ENCODE data around the gene PHYKPL. TPM values are rescaled to one million over a fixed set of nuclear protein-coding genes. Genes with fewer than 3 reads are reported as not detected.

Gene PHYKPL
- total RNA-seq, 4 donors from 2014 or later, result 37.3 to 51.2 (median 41.6) TPM

DNA sequence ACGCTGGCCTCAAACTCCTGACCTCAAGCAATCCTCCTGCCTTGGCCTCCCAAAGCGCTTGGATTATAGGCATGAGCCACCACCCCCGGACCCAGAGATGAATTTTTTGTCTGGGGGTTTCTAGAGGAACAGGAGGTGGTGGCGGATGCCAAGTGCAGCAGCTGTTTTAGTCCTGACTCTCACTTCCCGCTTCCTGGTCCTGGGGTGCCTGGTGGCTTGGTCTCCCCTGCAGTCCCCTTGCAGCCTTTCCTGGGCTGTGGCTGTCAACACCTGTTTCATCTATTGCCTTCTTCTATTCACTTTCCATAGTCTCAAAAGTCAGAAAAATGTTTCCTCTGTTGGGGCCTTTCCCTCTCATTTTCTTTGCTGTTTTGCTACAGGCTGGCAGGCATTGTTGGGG, 72.4 kb downstream of the PHYKPL start:
- ATAC-seq, result no peak
- TF ChIP-seq, protein P1, sequence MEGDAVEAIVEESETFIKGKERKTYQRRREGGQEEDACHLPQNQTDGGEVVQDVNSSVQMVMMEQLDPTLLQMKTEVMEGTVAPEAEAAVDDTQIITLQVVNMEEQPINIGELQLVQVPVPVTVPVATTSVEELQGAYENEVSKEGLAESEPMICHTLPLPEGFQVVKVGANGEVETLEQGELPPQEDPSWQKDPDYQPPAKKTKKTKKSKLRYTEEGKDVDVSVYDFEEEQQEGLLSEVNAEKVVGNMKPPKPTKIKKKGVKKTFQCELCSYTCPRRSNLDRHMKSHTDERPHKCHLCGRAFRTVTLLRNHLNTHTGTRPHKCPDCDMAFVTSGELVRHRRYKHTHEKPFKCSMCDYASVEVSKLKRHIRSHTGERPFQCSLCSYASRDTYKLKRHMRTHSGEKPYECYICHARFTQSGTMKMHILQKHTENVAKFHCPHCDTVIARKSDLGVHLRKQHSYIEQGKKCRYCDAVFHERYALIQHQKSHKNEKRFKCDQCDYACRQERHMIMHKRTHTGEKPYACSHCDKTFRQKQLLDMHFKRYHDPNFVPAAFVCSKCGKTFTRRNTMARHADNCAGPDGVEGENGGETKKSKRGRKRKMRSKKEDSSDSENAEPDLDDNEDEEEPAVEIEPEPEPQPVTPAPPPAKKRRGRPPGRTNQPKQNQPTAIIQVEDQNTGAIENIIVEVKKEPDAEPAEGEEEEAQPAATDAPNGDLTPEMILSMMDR (IDR thresholded peaks at IDR 0.05), result no peak
- TF ChIP-seq POLR2AphosphoS5 (IDR thresholded peaks at IDR 0.05), result no peak
- no peak for TF ChIP-seq POLR2A (IDR thresholded peaks at IDR 0.05)
- TF ChIP-seq EP300 (IDR thresholded peaks at IDR 0.05), result no peak
- H3K9me3 ChIP-seq, result no peaks in the 10 kb centered on the region
- H3K4me3 ChIP-seq, result no peak overlapping the region
- WGBS, 2 donors (ENCODE audit: low coverage in 1 of 2), result 80 to 100% methylated on average over 2 of the region's 5 CpGs
- H3K36me3 ChIP-seq, result no peaks in the 10 kb centered on the region
- peaks cover 0 to 11% (median 0%) of the 10 kb centered on the region in 3 donors for H3K4me1 ChIP-seq
- no peak overlapping the region for H3K27ac ChIP-seq
- peaks cover 39% of the 10 kb centered on the region for H3K27me3 ChIP-seq

Other genes with a start within 250 kb of the PHYKPL start
- gene PROP1, start 236.6 kb downstream of the PHYKPL start, total RNA-seq, result not detected
- gene N4BP3, start 119.3 kb downstream of the PHYKPL start, total RNA-seq, result 1 to 10 TPM; 1.2 to 4.8 (median 1.3) TPM
- 10 to 100 TPM; 34.6 to 56.6 (median 41.7) TPM for gene RMND5B, start 101.8 kb downstream of the PHYKPL start, total RNA-seq
- gene NHP2, start 78.9 kb downstream of the PHYKPL start, total RNA-seq, result 100 to 1,000 TPM; 192 to 253 (median 218) TPM
- not detected for gene GMCL2, start 45.4 kb downstream of the PHYKPL start, total RNA-seq
- gene HNRNPAB, start 28.3 kb downstream of the PHYKPL start, total RNA-seq, result 100 to 1,000 TPM in 2 of 4 donors, 10 to 100 TPM in 2; 79.9 to 140 (median 106) TPM